ENCODE measurements around the gene SELENOI. TPM values are rescaled to one million over a fixed set of nuclear protein-coding genes. Genes with fewer than 3 reads are reported as not detected.

Gene SELENOI
- total RNA-seq, 4 donors from 2014 or later = 9.4 to 14.5 (median 11.0) TPM

DNA sequence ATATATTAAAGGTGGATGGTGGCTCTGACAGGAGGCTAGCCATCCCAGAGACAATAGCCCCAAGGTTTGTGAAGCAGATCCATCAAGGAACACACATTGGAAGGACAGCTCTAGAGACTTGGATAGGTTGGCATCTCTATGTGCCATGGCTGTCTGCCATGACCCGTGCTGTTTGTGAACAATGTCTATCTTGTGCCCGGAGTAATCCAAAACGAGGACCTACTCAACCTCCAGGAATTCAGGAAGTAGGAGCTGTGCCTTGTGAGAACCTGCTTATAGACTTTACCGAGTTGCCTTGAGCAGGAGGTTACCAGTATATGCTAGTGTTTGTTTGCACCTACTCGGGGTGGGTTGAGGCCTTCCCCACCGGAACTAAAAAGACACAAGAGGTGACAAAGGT lies 43.1 kb upstream of the SELENOI start:
- TF ChIP-seq, protein P1, sequence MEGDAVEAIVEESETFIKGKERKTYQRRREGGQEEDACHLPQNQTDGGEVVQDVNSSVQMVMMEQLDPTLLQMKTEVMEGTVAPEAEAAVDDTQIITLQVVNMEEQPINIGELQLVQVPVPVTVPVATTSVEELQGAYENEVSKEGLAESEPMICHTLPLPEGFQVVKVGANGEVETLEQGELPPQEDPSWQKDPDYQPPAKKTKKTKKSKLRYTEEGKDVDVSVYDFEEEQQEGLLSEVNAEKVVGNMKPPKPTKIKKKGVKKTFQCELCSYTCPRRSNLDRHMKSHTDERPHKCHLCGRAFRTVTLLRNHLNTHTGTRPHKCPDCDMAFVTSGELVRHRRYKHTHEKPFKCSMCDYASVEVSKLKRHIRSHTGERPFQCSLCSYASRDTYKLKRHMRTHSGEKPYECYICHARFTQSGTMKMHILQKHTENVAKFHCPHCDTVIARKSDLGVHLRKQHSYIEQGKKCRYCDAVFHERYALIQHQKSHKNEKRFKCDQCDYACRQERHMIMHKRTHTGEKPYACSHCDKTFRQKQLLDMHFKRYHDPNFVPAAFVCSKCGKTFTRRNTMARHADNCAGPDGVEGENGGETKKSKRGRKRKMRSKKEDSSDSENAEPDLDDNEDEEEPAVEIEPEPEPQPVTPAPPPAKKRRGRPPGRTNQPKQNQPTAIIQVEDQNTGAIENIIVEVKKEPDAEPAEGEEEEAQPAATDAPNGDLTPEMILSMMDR (IDR thresholded peaks at IDR 0.05; ENCODE audit: low read depth) = no peak

DNA sequence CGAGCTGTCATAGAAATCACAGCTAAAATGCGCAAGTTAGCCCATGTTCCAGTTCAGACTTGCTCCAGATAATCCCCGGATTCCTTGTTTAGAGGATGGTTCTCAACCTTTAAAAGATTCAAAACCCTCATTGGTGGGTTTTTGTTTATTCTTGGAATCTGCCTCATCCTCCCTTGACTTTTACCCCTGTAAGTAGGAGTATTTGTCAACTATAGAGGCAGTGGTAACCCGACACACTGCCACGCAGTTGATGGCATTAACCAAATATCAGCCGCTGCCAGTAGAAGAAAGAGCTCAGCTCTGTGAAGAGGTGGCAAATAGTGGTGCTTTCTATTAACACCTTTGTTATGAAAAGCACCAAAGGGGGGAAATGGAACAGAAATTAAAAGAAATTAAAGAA lies 40.4 kb upstream of the SELENOI start:
- TF ChIP-seq, protein P1 (IDR thresholded peaks at IDR 0.05; ENCODE audit: low read depth) = no peak

DNA sequence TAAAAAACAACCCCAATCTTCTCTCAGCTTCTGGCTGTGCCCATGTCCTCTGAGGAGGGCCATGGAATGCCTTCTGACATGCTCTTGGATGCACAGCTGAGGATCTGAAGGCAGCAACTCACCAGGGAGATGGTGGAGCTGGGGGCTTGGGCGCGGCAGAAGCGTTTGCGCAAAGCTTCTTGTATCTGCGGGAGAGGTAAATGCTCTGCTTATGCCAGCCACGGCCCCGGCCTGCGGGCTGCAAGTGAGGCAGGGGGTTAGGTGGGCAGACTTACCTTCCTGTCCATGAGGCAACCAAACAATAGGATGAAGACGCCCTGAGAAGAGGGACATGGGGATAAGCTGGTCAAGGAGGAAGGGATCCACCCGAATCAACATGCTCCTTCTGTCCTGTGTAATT lies 36.0 kb upstream of the SELENOI start:
- TF ChIP-seq, protein P1 (IDR thresholded peaks at IDR 0.05; ENCODE audit: low read depth) = no peak

DNA sequence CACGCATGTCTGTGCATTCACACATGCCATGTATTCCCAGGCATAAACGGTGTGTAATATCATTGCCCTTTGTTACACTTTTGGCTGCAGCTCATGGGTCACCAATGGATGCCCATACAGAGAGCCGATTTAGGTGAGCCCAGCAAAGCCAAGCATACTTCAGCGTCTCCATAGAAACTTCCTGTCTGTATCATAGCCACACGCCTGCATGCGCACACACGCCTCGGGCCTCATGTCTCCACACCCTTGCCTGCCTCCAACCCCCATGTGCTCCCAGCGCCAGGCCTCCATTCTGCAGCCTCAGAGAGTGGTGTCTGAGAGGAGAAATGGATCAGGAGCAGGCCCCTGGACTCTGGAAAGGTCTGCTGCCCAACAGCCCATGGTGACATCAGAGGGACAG lies 33.5 kb upstream of the SELENOI start:
- TF ChIP-seq, protein P1 (IDR thresholded peaks at IDR 0.05; ENCODE audit: low read depth) = no peak

DNA sequence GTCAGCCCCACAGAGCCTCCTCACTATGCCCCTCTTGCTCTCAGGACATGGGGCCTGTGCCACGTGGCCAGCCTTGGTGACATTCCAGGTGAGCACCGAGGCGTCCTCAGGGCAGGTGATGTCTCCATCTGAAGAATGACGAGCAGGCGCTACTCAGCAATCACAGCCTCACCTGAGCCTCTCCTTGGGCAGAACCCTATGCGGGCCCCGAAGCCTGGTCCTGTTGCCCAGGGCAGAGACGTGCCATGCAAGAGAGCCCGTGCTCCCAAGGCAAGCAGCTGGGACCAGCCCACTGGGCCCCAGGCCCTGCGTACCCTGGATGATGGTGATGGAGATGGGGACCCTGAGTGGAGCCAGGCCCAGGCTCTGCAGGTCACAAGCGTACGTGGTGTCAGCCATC lies 32.5 kb upstream of the SELENOI start:
- TF ChIP-seq, protein P1 (IDR thresholded peaks at IDR 0.05; ENCODE audit: low read depth) = no peak

DNA sequence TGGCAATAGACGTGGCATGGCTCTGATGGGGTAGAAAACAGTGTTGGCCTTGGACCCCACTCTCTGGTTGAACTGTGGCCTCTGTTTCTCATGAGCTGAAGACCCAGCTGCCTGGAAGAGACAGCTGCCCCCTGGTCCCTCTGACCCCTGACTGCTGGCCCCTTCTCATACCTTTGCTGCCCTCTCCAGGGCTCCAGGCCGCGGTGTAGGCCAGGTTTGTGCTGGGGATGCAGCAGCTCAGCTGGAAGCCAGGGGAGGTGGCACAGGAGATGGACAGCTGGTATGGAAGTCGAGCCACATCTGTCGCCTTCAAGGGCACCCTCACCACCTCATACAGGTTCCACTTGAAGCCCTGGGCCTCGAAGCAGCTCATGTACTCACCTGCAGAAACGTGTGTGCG lies 31.7 kb upstream of the SELENOI start:
- TF ChIP-seq, protein P1 (IDR thresholded peaks at IDR 0.05; ENCODE audit: low read depth) = no peak

DNA sequence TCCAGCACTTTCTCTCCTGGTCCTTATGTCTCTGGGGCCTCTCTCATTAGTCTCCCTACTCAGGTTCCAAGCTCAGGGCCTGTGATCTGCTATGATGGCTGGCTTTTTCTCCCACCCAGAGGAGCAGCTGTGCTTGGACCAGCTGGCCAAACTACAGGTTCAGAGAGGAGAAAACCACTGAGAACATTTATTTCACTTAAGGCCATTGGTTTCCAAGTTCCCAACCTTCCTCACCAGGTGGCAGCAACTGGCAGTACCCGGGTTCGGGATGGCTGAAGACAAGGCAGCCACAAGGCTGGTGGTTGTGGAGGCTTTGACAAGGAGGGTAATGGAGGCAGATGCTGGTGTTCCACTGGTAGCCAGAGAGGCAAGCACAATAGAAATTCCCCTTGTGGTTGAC lies 29.9 kb upstream of the SELENOI start:
- TF ChIP-seq, protein P1 (IDR thresholded peaks at IDR 0.05; ENCODE audit: low read depth) = no peak
